HFFc6 (cell line): Measurements from ENCODE around the gene DERL2. TPM values are rescaled to one million over a fixed set of nuclear protein-coding genes. Genes with fewer than 3 reads are reported as not detected.

ENCODE experiments used
- DNase-seq: peaks from one replicate; pipeline ENCODE4 v3.0.0-alpha.2; 2018
- H3K27ac Mint-ChIP-seq: 2 replicates; pipeline ENCODE4 v1.8.0; 2020; ENCODE audit warnings: mild to moderate bottlenecking, mixed read lengths
- H3K27me3 Mint-ChIP-seq: 2 replicates; pipeline ENCODE4 v1.8.0; 2021; ENCODE audit warnings: mild to moderate bottlenecking, moderate library complexity, mixed read lengths; ENCODE audit not compliant: insufficient read depth
- H3K36me3 Mint-ChIP-seq: 2 replicates; pipeline ENCODE4 v1.8.0; 2021; ENCODE audit warnings: low read depth, mixed read lengths
- H3K4me1 Mint-ChIP-seq: 2 replicates; pipeline ENCODE4 v1.8.0; 2020; ENCODE audit warnings: low read depth, mixed read lengths
- H3K4me3 Mint-ChIP-seq: 2 replicates; pipeline ENCODE4 v1.8.0; 2020; ENCODE audit warnings: mild to moderate bottlenecking, moderate library complexity, mixed read lengths
- H3K9me3 Mint-ChIP-seq: 2 replicates; pipeline ENCODE4 v1.8.0; 2020; ENCODE audit warnings: mild to moderate bottlenecking, mixed read lengths
- CTCF ChIP-seq: fragments of 200-600 bp; sonication (generic); IDR thresholded peaks from 2 replicates; pipeline ENCODE4 v1.5.0; 2021; ENCODE audit warnings: antibody characterized with exemption, mild to moderate bottlenecking
- total RNA-seq, 6 experiments: library from RNA; stranded (reverse); fragmentation: NEBNext Ultra II Directional; extraction: Animal tissue kit (Norgen Biotek cat#: 25700); gene quantifications; 2 replicates in 1 of 6; 3 replicates in 5 of 6; pipeline ENCODE4 v1.2.3, GENCODE V29; 2021

Gene DERL2
- total RNA-seq, 6 experiments from 2014 or later, result 85.9 to 109 (median 103) TPM

GRCh38 chr17:5530265-5531084 is 44.5 kb upstream of the DERL2 start:
- no peak for TF ChIP-seq CTCF
- Mint-ChIP-seq H3K36me3 (peaks cover 15% of the 10 kb centered on the region), H3K4me1 (peaks cover 27% of the 10 kb centered on the region), H3K9me3 (no peaks in the 10 kb centered on the region), H3K27ac (no peak overlapping the region), H3K4me3 (no peak overlapping the region), H3K27me3 (no peaks in the 10 kb centered on the region; the same call in none of the 2 replicates)
- DNase-seq, result no peak

GRCh38 chr17:5527601-5528250 is 41.7 kb upstream of the DERL2 start:
- Mint-ChIP-seq H3K36me3 (peaks cover 33% of the 10 kb centered on the region), H3K4me3 (no peak overlapping the region), H3K9me3 (no peaks in the 10 kb centered on the region), H3K27me3 (no peaks in the 10 kb centered on the region; the same call in 1 of the 2 replicates), H3K4me1 (peaks cover 35% of the 10 kb centered on the region), H3K27ac (peak overlapping the region; percentile 98)
- DNase-seq, result no peak
- TF ChIP-seq CTCF, result no peak

- TF ChIP-seq CTCF, result no peak
- no peaks in the 10 kb centered on the region; the same call in 1 of the 2 replicates for H3K27me3 Mint-ChIP-seq
- H3K36me3 Mint-ChIP-seq, result peaks cover 30% of the 10 kb centered on the region
- peak overlapping the region; percentile 68 for H3K4me3 Mint-ChIP-seq
- peak overlapping the region; percentile 98 for H3K27ac Mint-ChIP-seq
- DNase-seq, result peak; percentile 98
- H3K9me3 Mint-ChIP-seq, result no peaks in the 10 kb centered on the region
- peaks cover 37% of the 10 kb centered on the region for H3K4me1 Mint-ChIP-seq
These were observed 41.0 kb upstream of the DERL2 start for GRCh38 chr17:5526821-5527598.

- Mint-ChIP-seq H3K27me3 (no peaks in the 10 kb centered on the region; the same call in 1 of the 2 replicates), H3K9me3 (no peaks in the 10 kb centered on the region), H3K4me3 (no peak overlapping the region), H3K36me3 (peaks cover 36% of the 10 kb centered on the region), H3K4me1 (peaks cover 48% of the 10 kb centered on the region), H3K27ac (no peak overlapping the region)
- DNase-seq, result no peak
- TF ChIP-seq CTCF, result no peak
These were observed 37.3 kb upstream of the DERL2 start for GRCh38 chr17:5523249-5523648.

GRCh38 chr17:5522476-5522875 is 36.5 kb upstream of the DERL2 start:
- H3K27ac Mint-ChIP-seq, result no peak overlapping the region

More at GRCh38 chr17:5522476-5522875, 36.5 kb upstream of the DERL2 start:
- Mint-ChIP-seq H3K36me3 (peaks cover 44% of the 10 kb centered on the region), H3K4me3 (no peak overlapping the region), H3K4me1 (peaks cover 48% of the 10 kb centered on the region), H3K9me3 (no peaks in the 10 kb centered on the region), H3K27me3 (no peaks in the 10 kb centered on the region; the same call in none of the 2 replicates)
- no peak for DNase-seq
- peak; percentile 28; the same call in 1 of the 2 replicates for TF ChIP-seq CTCF
